Prostate gland (tissue), 2 donors: ENCODE data around the gene OR51F1. TPM values are rescaled to one million over a fixed set of nuclear protein-coding genes. Genes with fewer than 3 reads are reported as not detected.
A peak's percentile ranks its signal among the peaks of the same experiment; 100 is the strongest.
"Not testable (repeated sequence)": the region's sequence is repeated elsewhere in the genome, so short reads cannot be mapped to it uniquely, and the experiment has no call there.

Experiments used
- DNase-seq: peaks from one replicate; pipeline ENCODE4 v3.0.0-alpha.2; 2019; ENCODE audit warnings: low spot score
- H3K27ac ChIP-seq, 2 donors: fragments of 200-600 bp; sonication (generic); 2 replicates each; pipeline ENCODE4 v1.5.1; 2017 to 2019
- H3K27me3 ChIP-seq: fragments of 200-600 bp; sonication (generic); replicated peaks from 2 replicates; pipeline ENCODE4 v1.5.1; 2019; ENCODE audit not compliant: insufficient read depth
- H3K36me3 ChIP-seq, 2 donors: fragments of 200-600 bp; sonication (generic); 1 replicate in 1 of 2; 2 replicates in 1 of 2; pipeline versions ENCODE4 v1.5.1 to v1.8.1; 2017 to 2019
- H3K4me1 ChIP-seq: fragments of 200-600 bp; sonication (generic); replicated peaks from 2 replicates; pipeline ENCODE4 v1.5.1; 2019
- H3K4me3 ChIP-seq, 2 donors: fragments of 200-600 bp; sonication (generic); 2 replicates each; pipeline ENCODE4 v1.5.1; 2017 to 2019
- H3K9me3 ChIP-seq: fragments of 200-600 bp; sonication (generic); 2 replicates; pipeline ENCODE4 v1.5.1; 2017
- CTCF ChIP-seq, 4 experiments: fragments of 200-600 bp in 2 of 4; fragments of 450-650 bp in 2 of 4; sonication (generic) in 2 of 4; IDR thresholded peaks; 1 replicate in 3 of 4; 2 replicates in 1 of 4; pipeline ENCODE4 v1.5.1; 2016 to 2019; ENCODE audit warnings: antibody characterized with exemption in 4 of 4, mild to moderate bottlenecking in 2 of 4, moderate library complexity in 2 of 4
- POLR2A ChIP-seq: fragments of 450-650 bp; IDR thresholded peaks from one replicate; pipeline ENCODE4 v1.6.1; 2016; ENCODE audit warnings: antibody characterized with exemption, mild to moderate bottlenecking
- POLR2AphosphoS5 ChIP-seq: sonication (generic); formaldehyde crosslinking; IDR thresholded peaks from one replicate; pipeline ENCODE4 v1.6.1; 2017; ENCODE audit warnings: antibody characterized with exemption
- WGBS: methylation state at CpG from one replicate; pipeline ENCODE4 v1.1.5; 2018; 5-methylcytosine and 5-hydroxymethylcytosine counted together
- intact Hi-C: fragments of 100-400 bp; cut with DNase I; formaldehyde crosslinking; loops from one replicate; pipeline ENCODE4 v1.14.2; 2022
- total RNA-seq, 2 donors: library from RNA; depleted of rRNA; stranded (reverse); fragments of >200 nt; gene quantifications; one replicate each; pipeline ENCODE4 v1.1.0, GENCODE V29; 2016

OR51F1 gene
- total RNA-seq, 2 donors from 2014 or later, result not detected

GRCh38 chr11:4763096-4763495 is 6.6 kb downstream of the OR51F1 start:
- Histone ChIP-seq H3K27me3 (no peaks in the 10 kb centered on the region), H3K4me3 (no peak overlapping the region), H3K9me3 (no peaks in the 10 kb centered on the region), H3K4me1 (no peaks in the 10 kb centered on the region), H3K27ac (no peak overlapping the region), H3K36me3 (no peaks in the 10 kb centered on the region)
- no peak for DNase-seq
- TF ChIP-seq POLR2A (no peak), CTCF (IDR thresholded peaks at IDR 0.05) (no peak), POLR2AphosphoS5 (no peak)
- 64% methylated on average over 2 of the region's 2 CpGs for WGBS
- intact Hi-C loops, result no loop called here

- intact Hi-C loops, result no loop called here
- Histone ChIP-seq H3K4me1 (no peaks in the 10 kb centered on the region), H3K36me3 (no peaks in the 10 kb centered on the region), H3K4me3 (no peak overlapping the region), H3K27me3 (no peaks in the 10 kb centered on the region), H3K9me3 (no peaks in the 10 kb centered on the region), H3K27ac (no peak overlapping the region)
- WGBS, result 46% methylated on average over 1 of the region's 1 CpG
- no peak for DNase-seq
- TF ChIP-seq CTCF (IDR thresholded peaks at IDR 0.05) (no peak), POLR2AphosphoS5 (peak; percentile 50)
Observed at GRCh38 chr11:4751201-4751600, 18.5 kb downstream of the OR51F1 start.

GRCh38 chr11:4748438-4748837 is 21.3 kb downstream of the OR51F1 start:
- Histone ChIP-seq H3K4me1 (no peaks in the 10 kb centered on the region), H3K36me3 (no peaks in the 10 kb centered on the region), H3K27ac (no peak overlapping the region), H3K9me3 (no peaks in the 10 kb centered on the region), H3K4me3 (no peak overlapping the region), H3K27me3 (no peaks in the 10 kb centered on the region)
- no peak for DNase-seq
- WGBS, result 88% methylated on average over 6 of the region's 6 CpGs
- intact Hi-C loops, result no loop called here
- TF ChIP-seq POLR2AphosphoS5 (no peak), POLR2A (no peak), CTCF (IDR thresholded peaks at IDR 0.05) (no peak)

GRCh38 chr11:4740735-4741134 is 29.0 kb downstream of the OR51F1 start:
- H3K4me1 ChIP-seq, result no peaks in the 10 kb centered on the region
- WGBS, result 53% methylated on average over 2 of the region's 2 CpGs
- H3K36me3 ChIP-seq, result no peaks in the 10 kb centered on the region
- TF ChIP-seq POLR2AphosphoS5, result peak; percentile 68
- no peak for TF ChIP-seq CTCF (IDR thresholded peaks at IDR 0.05)
- TF ChIP-seq POLR2A, result no peak
- no peak for DNase-seq
- no peaks in the 10 kb centered on the region for H3K9me3 ChIP-seq
- H3K27ac ChIP-seq, result no peak overlapping the region
- H3K4me3 ChIP-seq, result no peak overlapping the region
- H3K27me3 ChIP-seq, result no peaks in the 10 kb centered on the region
- intact Hi-C loops, result no loop called here

GRCh38 chr11:4727171-4727570 is 42.6 kb downstream of the OR51F1 start:
- TF ChIP-seq CTCF (IDR thresholded peaks at IDR 0.05) (no peak), POLR2AphosphoS5 (peak; percentile 70)
- H3K36me3 ChIP-seq, result no peaks in the 10 kb centered on the region
- 40% methylated on average over 2 of the region's 2 CpGs for WGBS
- no peak overlapping the region for H3K4me3 ChIP-seq
- H3K9me3 ChIP-seq, result no peaks in the 10 kb centered on the region
- H3K4me1 ChIP-seq, result no peaks in the 10 kb centered on the region
- peak overlapping the region; percentile 43 to 69 for H3K27ac ChIP-seq
- peak; percentile 37 for DNase-seq
- H3K27me3 ChIP-seq, result no peaks in the 10 kb centered on the region
- intact Hi-C loops, result no loop called here

GRCh38 chr11:4722616-4723534 is 46.9 kb downstream of the OR51F1 start:
- H3K27me3 ChIP-seq, intact Hi-C loops, H3K9me3 ChIP-seq, DNase-seq, H3K4me3 ChIP-seq, H3K27ac ChIP-seq, H3K4me1 ChIP-seq, H3K36me3 ChIP-seq: not testable (repeated sequence)
- WGBS, result 95% methylated on average over 33 of the region's 33 CpGs
